Uterus (tissue), 4 donors: ENCODE results near the gene IREB2. TPM values are rescaled to one million over a fixed set of nuclear protein-coding genes. Genes with fewer than 3 reads are reported as not detected.

Source experiments
- DNase-seq, 2 donors: peaks; one replicate each; pipeline ENCODE4 v3.0.0-alpha.2; 2019 to 2020
- H3K27ac ChIP-seq, 2 donors: fragments of 200-600 bp; sonication (generic); 1 replicate in 1 of 2; 2 replicates in 1 of 2; pipeline ENCODE4 v1.5.1; 2016 to 2018
- H3K27me3 ChIP-seq, 2 donors: fragments of 200-600 bp; sonication (generic); one replicate each; pipeline ENCODE4 v1.5.1; 2018 to 2019; ENCODE audit warnings: control low read depth in 1 of 2
- H3K36me3 ChIP-seq, 2 donors: fragments of 200-600 bp; sonication (generic); one replicate each; pipeline ENCODE4 v1.5.1; 2019; ENCODE audit warnings: control low read depth in 1 of 2
- H3K4me1 ChIP-seq, 2 donors: fragments of 200-600 bp; sonication (generic); one replicate each; pipeline ENCODE4 v1.5.1; 2018 to 2019; ENCODE audit warnings: control low read depth in 1 of 2
- H3K4me3 ChIP-seq, 2 donors: fragments of 200-600 bp; sonication (generic); 1 replicate in 1 of 2; 2 replicates in 1 of 2; pipeline ENCODE4 v1.5.1; 2018 to 2019; ENCODE audit warnings: mild to moderate bottlenecking in 1 of 2
- H3K9me3 ChIP-seq, 2 donors: fragments of 200-600 bp; sonication (generic); one replicate each; pipeline ENCODE4 v1.5.1; 2019; ENCODE audit warnings: control low read depth in 1 of 2
- CTCF ChIP-seq, 4 experiments: fragments of 200-600 bp in 2 of 4; fragments of 450-650 bp in 2 of 4; sonication (generic) in 2 of 4; IDR thresholded peaks; one replicate each; pipeline ENCODE4 v1.5.1; 2016 to 2019; ENCODE audit warnings: antibody characterized with exemption in 4 of 4, mild to moderate bottlenecking in 2 of 4, moderate library complexity in 1 of 4
- POLR2A ChIP-seq, 2 donors: fragments of 450-650 bp; IDR thresholded peaks; one replicate each; pipeline ENCODE4 v1.6.1; 2016; ENCODE audit warnings: antibody characterized with exemption in 2 of 2, mild to moderate bottlenecking in 1 of 2, moderate library complexity in 1 of 2
- intact Hi-C: fragments of 100-400 bp; cut with DNase I; formaldehyde crosslinking; loops from one replicate; pipeline ENCODE4 v1.15.1; 2023; ENCODE audit warnings: low total_unique reads
- total RNA-seq, 4 donors: library from RNA; depleted of rRNA in 3 of 4; stranded (reverse); fragments of >200 nt in 3 of 4; gene quantifications; one replicate each; pipeline versions ENCODE4 v1.1.0 to v1.2.4, GENCODE V29; 2014 to 2023
- donor health status: DM: yes; HTN: yes; CAD: no.

Gene IREB2
- total RNA-seq, 4 donors from 2014 or later, result 15.1 to 81.7 (median 51.4) TPM

- intact Hi-C loops, result no loop called here
- no peak for DNase-seq
- no peaks in the 10 kb centered on the region for H3K27me3 ChIP-seq
- no peak overlapping the region for H3K27ac ChIP-seq
- H3K4me1 ChIP-seq, result no peaks in the 10 kb centered on the region
- H3K36me3 ChIP-seq, result no peaks in the 10 kb centered on the region
- H3K9me3 ChIP-seq, result no peaks in the 10 kb centered on the region
- no peak overlapping the region for H3K4me3 ChIP-seq
- TF ChIP-seq CTCF (IDR thresholded peaks at IDR 0.05), result no peak
- TF ChIP-seq POLR2A (IDR thresholded peaks at IDR 0.05), result no peak
Observed at GRCh38 chr15:78550815-78551214, 112.8 kb downstream of the IREB2 start.

Other genes with a start within 250 kb of the IREB2 start
- gene ACSBG1, start 203.7 kb upstream of the IREB2 start, total RNA-seq, result 1 to 10 TPM in 1 of 4 donors, not detected in 3; 3.5 TPM
- gene DNAJA4, start 173.7 kb upstream of the IREB2 start, total RNA-seq, result 10 to 100 TPM in 3 of 4 donors, 1 to 10 TPM in 1; 2.6 to 16.8 (median 14.6) TPM
- gene SKIC8, start 138.6 kb upstream of the IREB2 start, total RNA-seq, result 10 to 100 TPM; 29.4 to 85.0 (median 62.9) TPM
- gene CRABP1, start 97.9 kb upstream of the IREB2 start, total RNA-seq, result 1 to 10 TPM in 1 of 4 donors, not detected in 3; 3.4 TPM
- gene HYKK, start 69.4 kb downstream of the IREB2 start, total RNA-seq, result 10 to 100 TPM in 3 of 4 donors, 1 to 10 TPM in 1; 8.6 to 28.5 (median 12.6) TPM
- gene PSMA4, start 102.2 kb downstream of the IREB2 start, total RNA-seq, result 100 to 1,000 TPM; 119 to 291 (median 203) TPM
- 1 to 10 TPM in 3 of 4 donors, not detected in 1; 2.0 to 4.2 (median 3.8) TPM for gene CHRNA5, start 127.3 kb downstream of the IREB2 start, total RNA-seq
- gene CHRNA3, start 182.8 kb downstream of the IREB2 start, total RNA-seq, result 1 to 10 TPM in 2 of 4 donors, not detected in 2; 1.3 TPM
- under 1 TPM in 2 of 4 donors, not detected in 2; 0.21 to 0.69 TPM for gene CHRNB4, start 203.0 kb downstream of the IREB2 start, total RNA-seq